HG02852 (cell line): Measurements from ENCODE around the gene CFLAR.
"Not testable (repeated sequence)": the region's sequence is repeated elsewhere in the genome, so short reads cannot be mapped to it uniquely, and the experiment has no call there.

ENCODE experiments used
- ATAC-seq: cut with Tn5 transposase; IDR thresholded peaks from one replicate; pipeline ENCODE4 v1.9.1; 2021; ENCODE audit warnings: mild to moderate bottlenecking, moderate library complexity; ENCODE audit not compliant: unreplicated experiment

The CFLAR gene

DNA sequence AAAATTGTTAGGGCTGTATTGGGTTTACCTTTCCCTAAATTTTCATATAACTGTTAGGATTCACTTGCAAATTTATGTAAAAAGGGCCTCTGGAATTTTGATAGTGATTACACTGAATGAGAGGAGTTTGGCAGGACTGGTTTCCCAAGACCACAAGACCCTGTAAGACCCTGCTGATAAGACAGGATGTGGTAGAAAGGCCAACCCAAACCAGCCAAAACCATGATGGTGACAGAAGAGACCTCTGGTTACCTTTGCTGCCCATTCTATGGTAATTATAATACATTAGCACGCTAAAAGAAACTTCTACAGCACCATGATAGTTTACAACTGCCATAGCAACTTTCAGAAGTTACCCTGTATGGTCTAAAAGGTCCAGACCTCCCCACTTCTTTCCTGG is 58.7 kb downstream of the CFLAR start:
- no peak for ATAC-seq

DNA sequence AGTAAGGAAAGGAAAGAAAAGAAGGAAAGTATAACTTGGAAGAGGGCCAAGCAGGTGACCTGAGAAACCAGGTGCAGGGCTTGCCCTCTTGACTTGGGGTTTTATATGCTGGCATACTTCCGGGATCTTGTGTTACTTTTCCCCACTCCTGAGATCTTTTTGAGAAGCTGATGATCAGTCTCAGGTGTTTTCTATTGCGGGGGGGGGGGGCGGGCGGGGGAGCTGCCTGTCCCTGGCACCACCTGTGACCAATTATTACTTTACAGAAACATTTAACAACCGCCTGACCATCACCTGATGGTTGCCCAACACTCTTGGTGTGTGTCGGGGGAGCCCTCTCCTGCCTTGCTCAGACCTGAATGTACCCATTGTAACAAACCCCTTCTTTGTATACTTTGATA is 60.1 kb downstream of the CFLAR start:
- no peak for ATAC-seq

DNA sequence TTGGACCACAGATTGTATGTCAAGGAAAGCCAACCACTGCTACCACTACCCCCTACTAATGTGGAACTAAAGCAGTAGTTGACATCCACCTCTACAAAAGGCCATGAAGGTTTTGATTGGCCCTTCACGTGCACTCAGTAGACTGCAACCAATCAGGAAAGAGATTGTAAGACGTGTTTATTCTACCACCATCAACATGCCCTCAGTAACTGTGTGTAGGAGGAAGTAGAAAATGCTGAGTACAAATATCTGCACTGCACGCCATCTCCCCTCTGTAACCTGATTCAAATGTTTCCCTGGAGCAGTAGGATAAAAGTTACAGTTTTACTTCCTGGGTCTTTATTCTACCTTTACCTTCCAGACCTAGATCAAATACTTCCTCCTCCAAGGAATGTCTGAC is 64.0 kb downstream of the CFLAR start:
- ATAC-seq = no peak

DNA sequence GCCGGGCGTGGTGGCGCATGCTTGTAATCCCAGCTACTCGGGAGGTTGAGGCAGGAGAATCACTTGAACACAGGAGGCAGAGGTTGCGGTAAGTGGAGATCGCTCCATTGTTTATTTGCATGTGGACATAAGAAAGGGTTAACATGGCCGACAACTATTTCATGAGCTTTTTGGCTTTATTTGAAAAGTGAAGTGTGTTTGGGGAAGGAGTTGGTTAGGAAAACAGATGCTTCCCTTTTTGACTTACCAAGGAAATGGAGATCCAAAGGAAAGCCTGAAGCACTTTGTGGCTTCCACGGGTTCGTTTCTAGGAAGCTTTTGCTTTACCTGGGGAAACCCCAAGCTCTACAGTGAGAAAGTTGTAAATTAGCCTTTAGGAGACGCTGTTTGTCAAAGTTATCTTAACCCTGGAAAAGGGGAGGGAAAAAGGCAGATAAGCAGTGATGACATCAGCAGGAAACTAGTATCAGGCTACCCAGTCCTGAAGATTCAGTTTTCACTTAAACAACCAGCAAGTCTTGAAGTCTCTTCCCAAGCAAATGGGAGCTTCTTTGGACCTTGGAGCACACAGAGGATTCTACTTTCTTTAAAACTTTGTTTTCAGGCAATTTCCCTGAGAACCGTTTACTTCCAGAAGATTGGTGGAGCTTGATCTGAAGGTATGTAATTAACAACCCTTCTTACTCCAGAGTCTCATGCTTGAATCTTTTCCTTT is 66.8 kb downstream of the CFLAR start, which contains the start of gene CASP10:
Gene CASP10 (plus strand): TSS at position 492 of the 715 bp plus-strand sequence. CDS start 2,637 bp downstream, outside the sequence.
- ATAC-seq = peak; percentile 78

DNA sequence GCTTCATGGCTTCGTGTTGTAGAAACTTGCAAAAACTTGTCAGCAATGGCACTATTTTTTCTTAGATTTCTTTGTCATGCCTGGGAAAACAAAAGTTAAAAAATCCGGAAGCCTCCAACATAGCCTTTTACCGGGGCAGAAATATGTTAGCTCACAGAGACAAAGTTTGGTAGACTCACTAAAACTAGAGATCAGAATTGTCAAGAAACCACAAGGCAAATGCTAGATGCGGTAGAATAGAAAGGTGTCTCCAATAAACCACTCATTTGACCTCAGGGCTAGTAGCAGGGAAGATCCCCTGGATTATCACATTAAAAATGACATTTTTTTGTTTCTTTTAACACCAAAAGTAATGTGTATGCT is 67.4 kb downstream of the CFLAR start:
- ATAC-seq = no peak

DNA sequence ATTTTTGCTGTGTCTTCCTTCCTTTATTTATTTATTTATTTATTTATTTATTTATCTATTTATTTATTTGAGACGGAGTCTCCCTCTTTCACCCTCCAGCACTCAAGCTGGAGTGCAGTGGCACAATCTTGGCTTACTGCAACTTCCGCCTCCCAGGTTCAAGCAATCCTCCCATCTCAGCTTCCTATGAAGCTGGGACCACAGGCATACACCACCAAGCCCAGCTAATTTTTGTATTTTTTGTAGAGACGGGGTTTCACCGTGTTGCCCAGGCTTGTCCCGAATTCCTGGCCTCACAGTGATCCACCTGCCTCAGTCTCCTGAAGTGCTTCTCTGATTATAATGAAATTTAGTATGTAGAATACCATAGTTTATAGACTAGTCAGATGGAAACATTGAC is 67.9 kb downstream of the CFLAR start:
- ATAC-seq = not testable (repeated sequence)

DNA sequence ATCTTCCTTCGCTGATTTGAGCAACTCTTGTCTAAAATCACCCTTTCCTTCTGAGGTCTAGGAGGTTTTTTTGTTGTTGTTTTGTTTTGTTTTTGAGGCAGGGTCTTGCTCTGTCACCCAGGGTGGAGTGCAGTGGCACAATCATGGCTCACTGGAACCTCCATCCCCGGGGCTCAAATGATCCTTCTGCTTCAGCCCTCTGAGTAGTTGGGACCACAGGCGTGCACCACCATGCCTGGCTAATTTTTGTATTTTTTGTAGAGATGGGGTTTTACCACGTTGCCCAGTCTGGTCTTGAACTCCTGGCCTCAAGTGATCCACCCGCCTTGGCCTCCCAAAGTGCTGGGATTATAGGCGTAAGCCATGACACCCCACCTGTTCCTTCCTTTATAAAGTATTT is 68.3 kb downstream of the CFLAR start:
- ATAC-seq = not testable (repeated sequence)

DNA sequence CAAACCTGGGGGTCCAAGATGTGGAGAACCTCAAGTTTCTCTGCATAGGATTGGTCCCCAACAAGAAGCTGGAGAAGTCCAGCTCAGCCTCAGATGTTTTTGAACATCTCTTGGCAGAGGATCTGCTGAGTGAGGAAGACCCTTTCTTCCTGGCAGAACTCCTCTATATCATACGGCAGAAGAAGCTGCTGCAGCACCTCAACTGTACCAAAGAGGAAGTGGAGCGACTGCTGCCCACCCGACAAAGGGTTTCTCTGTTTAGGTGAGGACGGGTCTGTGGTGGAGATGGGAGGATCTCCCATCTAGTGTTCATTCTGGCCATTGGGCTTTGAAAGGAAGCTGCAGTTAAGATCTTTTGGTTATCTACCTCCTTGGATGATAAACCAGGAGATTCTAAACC is 69.9 kb downstream of the CFLAR start:
- ATAC-seq = no peak

DNA sequence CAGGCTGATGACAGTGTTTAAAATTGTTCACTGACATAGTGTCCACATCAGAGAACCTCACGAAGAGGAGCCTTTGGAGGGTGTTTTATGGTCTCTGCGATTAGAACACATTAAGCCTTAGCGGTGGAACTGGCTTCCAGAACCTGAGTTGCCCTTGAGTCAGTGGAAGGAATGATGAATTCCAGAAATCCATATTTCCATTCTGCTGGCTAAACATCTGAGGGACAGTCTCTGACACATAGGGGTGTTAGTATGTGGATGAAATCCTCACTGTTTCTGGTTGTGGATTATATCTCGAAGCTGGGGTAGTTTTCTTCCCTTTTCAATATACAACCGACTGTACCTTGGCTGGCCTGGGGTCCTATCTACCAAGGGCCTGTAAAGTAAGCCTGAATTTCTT is 71.0 kb downstream of the CFLAR start:
- no peak for ATAC-seq

DNA sequence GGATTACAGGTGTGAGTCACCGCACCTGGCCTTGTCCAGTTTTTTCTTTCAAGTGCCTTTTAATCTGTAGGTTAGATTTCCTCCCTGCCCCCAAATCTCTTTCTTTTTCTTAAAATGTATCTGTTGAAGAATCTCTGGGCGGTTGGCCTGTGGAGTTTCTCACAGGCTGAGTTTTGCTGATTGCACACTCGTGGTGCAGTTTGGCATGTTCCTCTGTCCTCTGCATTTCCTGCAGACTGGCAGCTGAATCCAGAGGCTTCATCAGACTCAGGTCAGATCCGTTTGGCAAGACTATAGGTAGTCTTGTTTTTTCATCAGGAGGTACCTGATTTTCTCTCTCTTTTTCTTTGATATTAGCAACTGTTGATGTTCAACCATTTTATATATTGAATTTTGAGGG is 72.5 kb downstream of the CFLAR start:
- ATAC-seq = no peak

DNA sequence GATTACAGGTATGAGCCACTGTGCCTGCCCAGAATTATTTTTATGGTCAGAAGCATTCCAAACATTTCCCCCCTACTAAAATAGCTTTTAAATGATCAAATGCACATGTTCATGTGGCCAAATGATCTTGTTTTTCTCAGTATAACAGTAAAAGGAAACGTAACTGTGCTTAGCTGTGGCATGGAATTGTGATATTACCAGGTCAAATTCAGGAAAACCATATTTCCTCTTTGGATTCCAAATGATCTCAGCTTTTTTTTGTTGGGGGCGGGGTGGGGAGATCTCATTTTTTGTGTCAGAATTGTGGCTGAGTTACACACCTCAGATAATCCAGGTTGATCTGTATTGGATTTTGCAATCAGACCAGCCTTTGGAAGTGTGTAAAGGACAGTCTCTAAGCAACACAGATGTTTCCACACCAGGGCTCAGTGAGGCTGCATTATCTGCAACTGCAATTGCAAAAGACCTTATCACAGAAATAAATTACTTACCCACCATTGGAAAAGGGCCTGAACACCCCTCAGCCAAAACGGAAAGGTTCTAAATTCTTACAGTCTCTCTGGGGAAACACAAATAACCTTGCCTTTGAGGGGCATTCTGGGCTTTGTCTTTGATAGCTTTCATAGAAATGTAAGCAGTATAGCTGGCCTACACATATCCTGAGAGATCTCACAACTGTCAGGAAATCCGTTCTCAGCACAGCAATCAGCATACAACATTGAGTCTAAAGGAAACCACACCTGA is 75.3 kb downstream of the CFLAR start:
- ATAC-seq = peak; percentile 48

DNA sequence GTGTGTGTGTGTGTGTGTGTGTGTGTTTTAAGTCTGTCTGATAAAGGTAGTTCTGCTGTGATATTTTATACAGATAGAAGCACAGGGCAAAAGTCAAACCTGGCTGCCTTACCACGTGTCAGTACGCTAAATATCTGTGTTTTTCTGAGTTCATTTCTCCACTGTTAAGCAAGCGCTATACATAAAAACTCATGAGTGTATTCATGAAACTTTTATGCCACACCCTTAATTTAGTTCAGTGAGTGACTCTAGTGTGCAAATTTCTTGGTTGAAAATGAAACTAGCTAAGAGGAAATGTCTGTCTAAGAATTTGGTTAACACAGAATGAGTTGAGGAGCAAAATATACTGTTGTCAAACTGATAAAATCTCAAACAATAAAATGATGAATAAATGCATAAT is 78.1 kb downstream of the CFLAR start:
- ATAC-seq = peak; percentile 96

DNA sequence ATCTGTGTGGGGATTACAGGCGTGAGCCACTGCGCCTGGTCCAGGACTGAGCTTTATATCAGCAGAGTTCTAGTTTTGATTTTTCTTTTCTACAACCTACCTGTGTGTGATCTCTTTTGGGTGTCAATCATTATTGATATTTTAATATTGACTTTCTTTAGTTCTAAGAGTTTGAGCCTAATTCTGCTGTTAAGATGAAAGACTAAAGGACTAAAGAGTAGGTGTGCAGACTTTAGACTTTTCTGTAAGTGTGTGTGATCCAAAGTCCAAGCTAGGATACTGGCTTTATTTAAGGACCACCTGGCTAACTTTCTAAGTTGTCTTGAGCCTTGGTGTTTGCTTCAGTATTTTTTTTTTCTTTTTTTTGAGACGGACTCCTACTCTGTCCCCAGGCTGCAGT is 79.4 kb downstream of the CFLAR start:
- ATAC-seq = no peak

DNA sequence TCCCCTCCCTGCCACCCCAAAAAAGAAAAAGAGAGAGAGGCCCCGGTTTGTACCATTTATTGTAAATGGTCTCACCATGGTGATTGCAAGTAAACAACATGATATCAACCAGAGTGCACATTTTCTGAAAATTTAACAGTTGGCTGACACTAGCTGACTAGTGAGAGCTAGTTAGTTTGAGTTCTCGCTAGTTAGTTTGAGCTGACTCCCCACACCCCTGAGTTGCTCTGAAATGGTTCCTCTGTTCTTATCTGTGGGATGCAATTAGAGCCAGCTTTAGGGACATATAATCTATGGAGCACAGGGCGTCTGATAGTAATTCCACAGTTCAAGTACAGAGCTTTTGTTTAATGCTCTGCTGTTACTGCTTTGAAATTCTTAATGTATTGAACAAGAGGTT is 80.0 kb downstream of the CFLAR start:
- no peak for ATAC-seq

DNA sequence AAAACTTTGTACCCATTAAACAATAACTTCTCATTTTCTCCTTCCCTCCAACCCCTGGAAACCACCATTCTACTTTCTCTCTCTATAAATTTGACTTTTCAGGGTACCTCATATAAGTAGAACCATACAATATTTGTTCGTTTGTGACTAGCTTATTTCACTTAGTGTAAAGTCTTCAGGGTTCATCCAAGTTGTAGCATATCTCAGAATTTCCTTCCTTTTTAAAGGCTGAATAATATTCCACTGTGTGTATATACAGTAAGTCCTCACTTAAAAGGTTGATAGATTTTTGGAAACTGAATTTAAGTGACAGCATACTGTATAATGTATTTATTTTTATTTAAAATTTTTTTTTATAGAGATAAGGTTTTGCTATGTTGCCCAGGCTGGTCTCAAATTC is 80.8 kb downstream of the CFLAR start:
- no peak for ATAC-seq

DNA sequence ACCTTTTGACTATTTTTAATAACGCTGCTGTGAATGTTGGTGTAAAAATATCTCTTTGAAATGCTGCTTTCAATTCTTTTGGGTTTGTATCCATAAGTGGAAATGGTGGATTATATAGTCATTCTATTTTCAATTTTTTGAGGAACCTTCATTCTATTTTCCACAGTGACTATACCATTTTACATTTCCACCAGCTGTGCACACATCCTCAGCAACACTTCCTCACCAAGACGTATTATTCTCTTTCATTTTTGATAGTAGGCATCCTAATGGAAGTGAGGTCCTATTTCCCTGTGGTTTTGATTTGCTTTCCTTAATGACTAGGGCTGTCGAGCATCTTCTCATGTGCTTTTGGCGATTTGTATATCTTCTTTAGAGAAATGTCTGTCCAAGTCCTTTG is 81.8 kb downstream of the CFLAR start:
- ATAC-seq = no peak

DNA sequence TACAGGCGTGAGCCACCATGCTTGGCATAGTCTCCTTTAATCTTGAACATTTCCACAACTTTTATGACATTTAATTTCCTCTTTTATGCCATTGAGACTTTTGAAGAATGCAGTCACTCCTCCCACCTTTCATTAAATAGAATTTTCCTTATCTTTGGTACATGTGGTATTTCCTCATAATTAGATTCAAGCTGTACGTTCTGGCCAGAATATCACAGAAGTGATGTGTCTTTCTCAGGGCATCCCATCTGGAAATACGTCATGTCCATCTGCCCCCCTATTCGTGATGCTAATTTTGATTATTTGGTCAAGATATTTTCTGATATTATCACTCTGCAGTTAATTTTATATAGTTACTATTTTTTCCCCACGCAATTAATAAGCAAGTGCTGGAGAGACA is 83.9 kb downstream of the CFLAR start:
- ATAC-seq = no peak

DNA sequence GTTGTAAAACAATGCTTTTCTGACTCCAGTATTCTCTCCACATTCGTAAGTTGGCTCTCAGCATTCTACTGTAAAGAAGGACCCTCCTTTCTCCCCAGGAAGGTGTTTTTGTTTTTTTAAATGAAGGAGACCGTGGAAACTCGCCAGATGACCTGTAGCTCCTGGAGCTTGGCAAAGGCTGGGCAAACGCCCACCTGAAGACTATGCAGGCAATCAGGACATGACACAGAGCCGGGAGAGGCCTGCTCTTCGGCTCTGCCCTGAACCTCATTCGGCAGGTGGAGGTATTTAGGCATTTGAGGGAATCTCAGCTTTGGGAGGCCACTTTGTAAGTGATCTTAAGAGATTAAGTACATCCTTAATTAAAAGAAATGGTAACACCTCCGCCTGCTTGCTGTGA is 84.4 kb downstream of the CFLAR start:
- ATAC-seq = no peak

DNA sequence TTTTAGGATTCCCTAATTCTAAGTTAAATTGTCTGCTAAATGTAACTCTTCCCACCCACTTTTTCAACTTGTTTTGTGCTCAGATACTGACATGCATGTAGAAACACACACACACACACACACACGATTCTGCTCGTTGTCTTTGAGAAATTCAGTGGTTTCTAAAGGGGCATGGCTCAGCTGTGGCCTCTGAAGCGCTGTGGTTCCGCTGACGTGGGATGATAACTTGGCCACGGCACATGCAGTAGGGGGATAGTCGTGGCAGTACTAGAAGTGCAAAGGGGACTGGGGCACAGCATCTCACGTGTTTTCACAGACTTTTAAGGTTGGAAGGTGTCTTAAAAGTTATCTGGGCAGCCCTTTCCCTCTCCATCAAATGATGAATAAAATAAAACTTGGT is 85.4 kb downstream of the CFLAR start:
- ATAC-seq = no peak

DNA sequence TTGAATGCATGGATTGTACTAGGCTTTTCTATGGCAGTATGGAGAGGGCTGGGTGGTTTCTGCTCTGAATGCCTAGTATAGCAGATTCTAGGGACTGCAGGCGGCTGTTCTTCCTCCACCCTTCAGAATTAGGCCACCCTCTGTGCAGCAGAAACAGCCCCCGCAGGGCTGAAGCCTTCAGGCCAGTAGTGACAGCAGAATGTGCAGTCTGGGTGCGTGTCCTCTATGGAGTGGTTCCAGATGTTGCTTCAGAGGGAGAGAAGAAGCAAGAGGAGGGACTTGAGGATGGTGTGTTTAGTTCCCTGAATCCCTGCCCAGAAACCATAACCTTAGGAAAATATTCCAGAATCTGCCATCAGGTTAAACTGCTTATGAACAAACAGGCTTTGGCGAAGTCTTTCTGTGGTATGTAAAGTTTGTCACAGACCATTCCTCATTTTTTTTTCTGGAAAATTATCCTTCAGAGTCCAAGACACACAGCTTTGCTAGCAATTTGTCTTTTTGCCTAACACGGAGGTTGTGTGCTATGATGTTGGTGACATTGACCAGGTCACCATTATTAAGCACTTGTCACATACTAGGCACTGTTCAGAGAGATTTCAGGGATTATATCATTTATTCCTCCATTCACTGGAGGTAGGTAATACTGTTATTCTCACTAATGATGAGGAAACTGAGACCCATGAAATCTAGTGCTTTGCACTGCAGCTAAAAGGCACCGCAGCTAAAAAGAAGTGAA is 88.1 kb downstream of the CFLAR start:
- no peak for ATAC-seq

DNA sequence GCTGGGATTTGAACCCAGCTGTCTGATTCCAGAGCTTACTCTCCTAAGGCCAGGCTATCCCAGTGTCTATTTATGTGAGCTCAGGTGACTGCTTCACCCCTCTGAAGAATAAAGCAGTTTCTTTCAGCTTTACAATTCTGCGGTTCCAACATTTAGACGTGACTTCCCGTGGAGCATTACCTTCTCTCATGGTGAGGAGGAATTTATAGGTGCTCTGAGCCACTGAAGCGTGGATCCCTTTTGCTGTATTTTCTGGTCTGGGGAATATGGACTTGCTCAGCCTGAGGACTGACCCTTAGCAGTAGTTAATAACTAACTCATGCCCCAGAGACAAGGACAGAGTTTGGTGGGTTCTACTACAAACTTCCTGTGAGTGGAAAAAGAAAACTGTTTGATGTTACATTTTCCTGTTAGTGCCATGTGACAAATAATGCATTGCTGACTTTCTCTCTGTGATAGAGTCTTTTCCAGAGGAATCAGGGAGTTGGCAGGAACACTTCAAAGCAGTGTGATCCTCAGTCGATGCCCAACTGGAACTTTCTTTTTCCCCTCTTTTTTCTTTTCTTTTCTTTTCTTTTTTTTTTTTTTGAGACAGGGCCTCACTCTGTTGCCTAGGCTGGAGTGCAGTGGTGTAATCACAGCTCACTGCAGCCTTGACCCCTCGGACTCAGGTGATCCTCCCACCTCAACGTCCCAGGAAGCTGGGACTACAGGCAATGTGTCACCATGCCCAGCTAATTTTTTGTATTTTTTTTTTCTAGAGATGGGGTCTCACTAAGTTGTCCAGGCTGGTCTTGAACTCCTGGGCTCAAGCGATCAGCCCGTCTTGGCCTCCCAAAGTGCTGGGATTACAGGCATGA is 88.9 kb downstream of the CFLAR start:
- ATAC-seq = no peak
